HepG2 (cell line): ENCODE data around the gene ZNF444. TPM values are rescaled to one million over a fixed set of nuclear protein-coding genes. Genes with fewer than 3 reads are reported as not detected.

Experiments used
- AHR ChIP-seq: IDR thresholded peaks from 2 replicates; pipeline ENCODE4 v1.6.1; 2018; ENCODE audit warnings: missing genetic modification reagents, missing compliant biosample characterization
- ERF ChIP-seq: IDR thresholded peaks from 2 replicates; pipeline ENCODE4 v1.6.1; 2018; ENCODE audit warnings: missing biosample characterization, missing genetic modification reagents
- HIVEP1 ChIP-seq: sonication (generic); formaldehyde crosslinking; IDR thresholded peaks from 2 replicates; pipeline ENCODE4 v1.4.0; 2020; ENCODE audit warnings: mild to moderate bottlenecking, missing genetic modification reagents
- IRX3 ChIP-seq: sonication (generic); formaldehyde crosslinking; IDR thresholded peaks from 2 replicates; pipeline ENCODE4 v1.8.1; 2023; ENCODE audit warnings: mild to moderate bottlenecking, low read depth, missing genetic modification reagents, borderline replicate concordance
- RCOR2 ChIP-seq: IDR thresholded peaks from 2 replicates; pipeline ENCODE4 v1.6.1; 2016; ENCODE audit warnings: missing biosample characterization, missing genetic modification reagents
- SKI ChIP-seq: fragments of 450-650 bp; IDR thresholded peaks from one replicate; pipeline ENCODE4 v1.6.1; 2018; ENCODE audit warnings: mild to moderate bottlenecking; ENCODE audit not compliant: partially characterized antibody
- SRF ChIP-seq: IDR thresholded peaks from 2 replicates; pipeline ENCODE4 v1.6.1; 2011; ENCODE audit warnings: mild to moderate bottlenecking, low read depth, low read length, moderate library complexity
- ZNF138 ChIP-seq: sonication (generic); formaldehyde crosslinking; IDR thresholded peaks from 2 replicates; pipeline ENCODE4 v1.5.0; 2020; ENCODE audit warnings: mild to moderate bottlenecking, low read depth, missing genetic modification reagents
- ZNF253 ChIP-seq: sonication (generic); formaldehyde crosslinking; IDR thresholded peaks from 2 replicates; pipeline ENCODE4 v1.8.0; 2022; ENCODE audit warnings: mild to moderate bottlenecking, missing genetic modification reagents, borderline replicate concordance
- ZNF343 ChIP-seq: sonication (generic); formaldehyde crosslinking; IDR thresholded peaks from 2 replicates; pipeline ENCODE4 v1.4.0; 2020; ENCODE audit warnings: mild to moderate bottlenecking, missing genetic modification reagents
- ZNF484 ChIP-seq: sonication (generic); formaldehyde crosslinking; IDR thresholded peaks from 2 replicates; pipeline ENCODE4 v1.5.1; 2020; ENCODE audit warnings: mild to moderate bottlenecking, low read depth, missing genetic modification reagents, borderline replicate concordance
- ZNF782 ChIP-seq: sonication (generic); formaldehyde crosslinking; IDR thresholded peaks from 2 replicates; pipeline ENCODE4 v1.4.0; 2020; ENCODE audit warnings: missing genetic modification reagents, mild to moderate bottlenecking, borderline replicate concordance
- ZNF891 ChIP-seq: sonication (generic); formaldehyde crosslinking; IDR thresholded peaks from 2 replicates; pipeline ENCODE4 v1.5.0; 2020; ENCODE audit warnings: mild to moderate bottlenecking, missing genetic modification reagents
- polyA plus RNA-seq, 8 experiments: library from polyadenylated mRNA; depleted of rRNA in 3 of 8; stranded (reverse) in 7 of 8; unstranded in 1 of 8; fragments of >200 nt; fragmentation: Illumina TruSeq in 4 of 8; extraction: Trizol in 4 of 8; gene quantifications; 2 replicates each; pipeline versions ENCODE4 v1.2.1 to v1.2.3, GENCODE V29; 2011 to 2016; ENCODE audit warnings: low read depth in 4 of 8, missing spikeins in 1 of 8, mixed read lengths in 1 of 8; ENCODE audit not compliant: insufficient read depth in 1 of 8
- total RNA-seq, 5 experiments: library from RNA; depleted of rRNA; stranded (reverse); fragments of >200 nt; fragmentation: Illumina TruSeq; extraction: Trizol; gene quantifications; 2 replicates each; pipeline ENCODE4 v1.2.3, GENCODE V29; 2016; ENCODE audit warnings: low read depth in 1 of 5
- TF ChIP-seq, protein P1 (sequence below): sonication (generic); formaldehyde crosslinking; conservative IDR thresholded peaks from 2 replicates; pipeline ENCODE4 v1.8.0; 2022; ENCODE audit warnings: missing genetic modification reagents
- TF ChIP-seq, protein P2 (sequence below): sonication (generic); formaldehyde crosslinking; IDR thresholded peaks from 2 replicates; pipeline ENCODE4 v1.8.0; 2022; ENCODE audit warnings: missing genetic modification reagents, low read depth, mild to moderate bottlenecking, borderline replicate concordance
- TF ChIP-seq, protein P3 (sequence below): sonication (generic); formaldehyde crosslinking; IDR thresholded peaks from 2 replicates; pipeline ENCODE4 v1.4.0; 2020; ENCODE audit warnings: missing genetic modification reagents
- TF ChIP-seq, protein P4 (sequence below): sonication (generic); formaldehyde crosslinking; IDR thresholded peaks from 2 replicates; pipeline ENCODE4 v1.8.1; 2022; ENCODE audit warnings: mild to moderate bottlenecking, missing genetic modification reagents
- TF ChIP-seq, protein P5 (sequence below): sonication (generic); formaldehyde crosslinking; IDR thresholded peaks from 2 replicates; pipeline ENCODE4 v1.4.0; 2020; ENCODE audit warnings: missing genetic modification reagents

ZNF444 gene
- total and polyA plus RNA-seq, 2 of the 13 experiments (the other 11 are each of a cell fraction or from before 2014, with no cell fraction given), result 27.4 to 30.3 TPM

DNA sequence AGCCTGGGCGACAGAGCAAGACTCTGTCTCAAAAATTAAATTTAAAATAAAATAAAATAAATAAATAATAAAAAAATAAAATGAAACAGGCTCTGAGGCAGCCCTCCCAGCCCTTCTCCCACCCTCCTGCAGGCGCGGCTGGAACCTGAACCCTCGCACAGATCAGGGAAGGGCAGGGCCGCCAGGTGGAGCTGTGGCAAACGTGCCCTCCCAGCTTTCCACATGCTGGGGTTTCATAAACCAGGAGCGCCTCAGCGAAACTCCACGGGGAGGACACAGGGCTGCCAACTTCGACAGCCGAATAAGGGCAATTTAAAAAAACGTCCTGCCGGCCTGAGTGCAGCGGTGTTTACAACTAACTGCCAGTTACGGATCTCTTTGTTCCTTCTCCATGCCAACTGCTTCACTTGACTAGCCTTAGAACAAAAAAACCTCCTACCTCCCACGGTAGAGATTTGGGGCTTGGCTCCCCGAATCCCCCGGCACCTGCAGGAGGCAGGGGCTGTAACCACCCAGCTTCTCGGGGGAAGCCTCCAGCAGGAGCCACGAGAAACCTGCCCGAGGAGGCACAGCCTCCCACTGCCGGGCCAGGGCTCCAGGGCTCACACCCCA lies 35.9 kb upstream of the ZNF444 start (continued):
- TF ChIP-seq, protein P1, sequence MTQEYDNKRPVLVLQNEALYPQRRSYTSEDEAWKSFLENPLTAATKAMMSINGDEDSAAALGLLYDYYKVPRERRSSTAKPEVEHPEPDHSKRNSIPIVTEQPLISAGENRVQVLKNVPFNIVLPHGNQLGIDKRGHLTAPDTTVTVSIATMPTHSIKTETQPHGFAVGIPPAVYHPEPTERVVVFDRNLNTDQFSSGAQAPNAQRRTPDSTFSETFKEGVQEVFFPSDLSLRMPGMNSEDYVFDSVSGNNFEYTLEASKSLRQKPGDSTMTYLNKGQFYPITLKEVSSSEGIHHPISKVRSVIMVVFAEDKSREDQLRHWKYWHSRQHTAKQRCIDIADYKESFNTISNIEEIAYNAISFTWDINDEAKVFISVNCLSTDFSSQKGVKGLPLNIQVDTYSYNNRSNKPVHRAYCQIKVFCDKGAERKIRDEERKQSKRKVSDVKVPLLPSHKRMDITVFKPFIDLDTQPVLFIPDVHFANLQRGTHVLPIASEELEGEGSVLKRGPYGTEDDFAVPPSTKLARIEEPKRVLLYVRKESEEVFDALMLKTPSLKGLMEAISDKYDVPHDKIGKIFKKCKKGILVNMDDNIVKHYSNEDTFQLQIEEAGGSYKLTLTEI (CRISPR knock-in tag), result no peak
- TF ChIP-seq SKI (no peak), ZNF484 (CRISPR knock-in tag) (no peak), IRX3 (CRISPR knock-in tag) (no peak), AHR (0 out of 2 replicates have a peak, but pooled peaks have one; percentile 27), ZNF253 (CRISPR knock-in tag) (no peak), ZNF891 (CRISPR knock-in tag) (no peak), ERF (no peak), ZNF782 (CRISPR knock-in tag) (no peak), SRF (peak; percentile 73; the same call in 1 of the 2 replicates), ZNF343 (CRISPR knock-in tag) (no peak), HIVEP1 (CRISPR knock-in tag) (no peak), ZNF138 (no peak), RCOR2 (CRISPR knock-in tag) (0 out of 2 replicates have a peak, but pooled peaks have one; percentile 19)
- TF ChIP-seq, protein P2, sequence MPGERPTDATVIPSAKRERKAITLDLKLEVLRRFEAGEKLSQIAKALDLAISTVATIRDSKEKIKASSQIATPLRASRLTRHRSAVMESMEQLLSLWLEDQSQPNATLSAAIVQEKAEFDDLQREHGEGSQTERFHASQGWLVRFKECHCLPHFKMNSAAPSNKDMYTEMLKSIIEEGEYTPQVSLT, result no peak
- TF ChIP-seq, protein P3, sequence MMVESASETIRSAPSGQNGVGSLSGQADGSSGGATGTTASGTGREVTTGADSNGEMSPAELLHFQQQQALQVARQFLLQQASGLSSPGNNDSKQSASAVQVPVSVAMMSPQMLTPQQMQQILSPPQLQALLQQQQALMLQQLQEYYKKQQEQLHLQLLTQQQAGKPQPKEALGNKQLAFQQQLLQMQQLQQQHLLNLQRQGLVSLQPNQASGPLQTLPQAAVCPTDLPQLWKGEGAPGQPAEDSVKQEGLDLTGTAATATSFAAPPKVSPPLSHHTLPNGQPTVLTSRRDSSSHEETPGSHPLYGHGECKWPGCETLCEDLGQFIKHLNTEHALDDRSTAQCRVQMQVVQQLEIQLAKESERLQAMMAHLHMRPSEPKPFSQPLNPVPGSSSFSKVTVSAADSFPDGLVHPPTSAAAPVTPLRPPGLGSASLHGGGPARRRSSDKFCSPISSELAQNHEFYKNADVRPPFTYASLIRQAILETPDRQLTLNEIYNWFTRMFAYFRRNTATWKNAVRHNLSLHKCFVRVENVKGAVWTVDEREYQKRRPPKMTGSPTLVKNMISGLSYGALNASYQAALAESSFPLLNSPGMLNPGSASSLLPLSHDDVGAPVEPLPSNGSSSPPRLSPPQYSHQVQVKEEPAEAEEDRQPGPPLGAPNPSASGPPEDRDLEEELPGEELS, result no peak
- TF ChIP-seq, protein P4, sequence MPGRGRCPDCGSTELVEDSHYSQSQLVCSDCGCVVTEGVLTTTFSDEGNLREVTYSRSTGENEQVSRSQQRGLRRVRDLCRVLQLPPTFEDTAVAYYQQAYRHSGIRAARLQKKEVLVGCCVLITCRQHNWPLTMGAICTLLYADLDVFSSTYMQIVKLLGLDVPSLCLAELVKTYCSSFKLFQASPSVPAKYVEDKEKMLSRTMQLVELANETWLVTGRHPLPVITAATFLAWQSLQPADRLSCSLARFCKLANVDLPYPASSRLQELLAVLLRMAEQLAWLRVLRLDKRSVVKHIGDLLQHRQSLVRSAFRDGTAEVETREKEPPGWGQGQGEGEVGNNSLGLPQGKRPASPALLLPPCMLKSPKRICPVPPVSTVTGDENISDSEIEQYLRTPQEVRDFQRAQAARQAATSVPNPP (CRISPR knock-in tag), result no peak
- TF ChIP-seq, protein P5, sequence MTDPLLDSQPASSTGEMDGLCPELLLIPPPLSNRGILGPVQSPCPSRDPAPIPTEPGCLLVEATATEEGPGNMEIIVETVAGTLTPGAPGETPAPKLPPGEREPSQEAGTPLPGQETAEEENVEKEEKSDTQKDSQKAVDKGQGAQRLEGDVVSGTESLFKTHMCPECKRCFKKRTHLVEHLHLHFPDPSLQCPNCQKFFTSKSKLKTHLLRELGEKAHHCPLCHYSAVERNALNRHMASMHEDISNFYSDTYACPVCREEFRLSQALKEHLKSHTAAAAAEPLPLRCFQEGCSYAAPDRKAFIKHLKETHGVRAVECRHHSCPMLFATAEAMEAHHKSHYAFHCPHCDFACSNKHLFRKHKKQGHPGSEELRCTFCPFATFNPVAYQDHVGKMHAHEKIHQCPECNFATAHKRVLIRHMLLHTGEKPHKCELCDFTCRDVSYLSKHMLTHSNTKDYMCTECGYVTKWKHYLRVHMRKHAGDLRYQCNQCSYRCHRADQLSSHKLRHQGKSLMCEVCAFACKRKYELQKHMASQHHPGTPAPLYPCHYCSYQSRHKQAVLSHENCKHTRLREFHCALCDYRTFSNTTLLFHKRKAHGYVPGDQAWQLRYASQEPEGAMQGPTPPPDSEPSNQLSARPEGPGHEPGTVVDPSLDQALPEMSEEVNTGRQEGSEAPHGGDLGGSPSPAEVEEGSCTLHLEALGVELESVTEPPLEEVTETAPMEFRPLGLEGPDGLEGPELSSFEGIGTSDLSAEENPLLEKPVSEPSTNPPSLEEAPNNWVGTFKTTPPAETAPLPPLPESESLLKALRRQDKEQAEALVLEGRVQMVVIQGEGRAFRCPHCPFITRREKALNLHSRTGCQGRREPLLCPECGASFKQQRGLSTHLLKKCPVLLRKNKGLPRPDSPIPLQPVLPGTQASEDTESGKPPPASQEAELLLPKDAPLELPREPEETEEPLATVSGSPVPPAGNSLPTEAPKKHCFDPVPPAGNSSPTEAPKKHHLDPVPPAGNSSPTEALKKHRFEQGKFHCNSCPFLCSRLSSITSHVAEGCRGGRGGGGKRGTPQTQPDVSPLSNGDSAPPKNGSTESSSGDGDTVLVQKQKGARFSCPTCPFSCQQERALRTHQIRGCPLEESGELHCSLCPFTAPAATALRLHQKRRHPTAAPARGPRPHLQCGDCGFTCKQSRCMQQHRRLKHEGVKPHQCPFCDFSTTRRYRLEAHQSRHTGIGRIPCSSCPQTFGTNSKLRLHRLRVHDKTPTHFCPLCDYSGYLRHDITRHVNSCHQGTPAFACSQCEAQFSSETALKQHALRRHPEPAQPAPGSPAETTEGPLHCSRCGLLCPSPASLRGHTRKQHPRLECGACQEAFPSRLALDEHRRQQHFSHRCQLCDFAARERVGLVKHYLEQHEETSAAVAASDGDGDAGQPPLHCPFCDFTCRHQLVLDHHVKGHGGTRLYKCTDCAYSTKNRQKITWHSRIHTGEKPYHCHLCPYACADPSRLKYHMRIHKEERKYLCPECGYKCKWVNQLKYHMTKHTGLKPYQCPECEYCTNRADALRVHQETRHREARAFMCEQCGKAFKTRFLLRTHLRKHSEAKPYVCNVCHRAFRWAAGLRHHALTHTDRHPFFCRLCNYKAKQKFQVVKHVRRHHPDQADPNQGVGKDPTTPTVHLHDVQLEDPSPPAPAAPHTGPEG (CRISPR knock-in tag), result no peak
